GM19328 (cell line): ENCODE data around the gene NDEL1.
"Not testable (repeated sequence)": the region's sequence is repeated elsewhere in the genome, so short reads cannot be mapped to it uniquely, and the experiment has no call there.

Experiments used
- ATAC-seq: cut with Tn5 transposase; IDR thresholded peaks from one replicate; pipeline ENCODE4 v1.9.1; 2021; ENCODE audit warnings: mild to moderate bottlenecking, moderate library complexity; ENCODE audit not compliant: unreplicated experiment

NDEL1 gene, protein sequence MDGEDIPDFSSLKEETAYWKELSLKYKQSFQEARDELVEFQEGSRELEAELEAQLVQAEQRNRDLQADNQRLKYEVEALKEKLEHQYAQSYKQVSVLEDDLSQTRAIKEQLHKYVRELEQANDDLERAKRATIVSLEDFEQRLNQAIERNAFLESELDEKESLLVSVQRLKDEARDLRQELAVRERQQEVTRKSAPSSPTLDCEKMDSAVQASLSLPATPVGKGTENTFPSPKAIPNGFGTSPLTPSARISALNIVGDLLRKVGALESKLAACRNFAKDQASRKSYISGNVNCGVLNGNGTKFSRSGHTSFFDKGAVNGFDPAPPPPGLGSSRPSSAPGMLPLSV

DNA sequence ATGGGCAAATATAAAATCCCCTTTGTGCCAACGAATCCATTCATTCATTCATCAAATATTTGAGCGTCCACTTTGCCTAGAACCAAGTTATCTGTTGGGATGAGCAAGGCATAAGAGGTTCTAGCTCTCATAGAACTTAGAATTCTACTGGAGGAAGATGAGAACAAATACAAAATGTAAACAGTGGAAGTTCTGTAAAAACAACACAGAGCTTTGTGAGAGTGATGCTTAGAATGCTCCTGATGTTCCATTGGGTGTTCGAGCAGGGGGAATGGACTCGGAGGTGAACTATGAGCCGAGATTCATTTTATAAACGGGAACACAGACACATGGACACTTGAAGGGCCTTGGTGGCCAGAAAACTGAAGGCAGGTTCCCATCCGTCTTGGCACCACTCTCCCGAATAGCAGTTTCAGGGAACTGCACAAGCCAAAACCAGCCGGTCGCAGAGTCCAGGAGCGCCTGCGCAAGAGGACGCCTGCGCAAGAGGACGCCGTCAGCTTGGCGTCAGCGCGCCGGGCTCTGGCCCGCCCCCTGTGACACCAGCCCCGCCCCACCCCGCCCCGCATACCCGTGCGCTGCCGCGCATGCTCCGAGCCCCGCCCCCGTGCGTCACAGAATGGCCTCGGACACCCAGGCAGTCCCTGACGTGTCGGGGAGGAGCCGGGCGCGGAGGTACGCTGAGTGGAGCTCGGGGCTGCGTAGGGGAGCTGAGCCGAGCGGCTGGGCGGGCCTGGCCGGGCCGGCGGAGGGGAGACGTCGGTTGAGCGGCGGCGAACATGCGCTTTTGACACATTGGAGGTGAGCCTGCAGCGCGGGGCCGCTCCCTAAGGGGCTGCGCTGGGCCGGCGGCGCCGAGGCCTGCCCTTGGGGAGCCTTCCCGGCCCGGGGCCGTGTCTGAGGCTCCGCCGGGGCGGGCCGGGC lies at the start of gene NDEL1:
Gene NDEL1 (plus strand): TSS at position 640 of the 924 bp plus-strand sequence. CDS start 8,388 bp downstream, outside the sequence.
- peak; percentile 89 for ATAC-seq

DNA sequence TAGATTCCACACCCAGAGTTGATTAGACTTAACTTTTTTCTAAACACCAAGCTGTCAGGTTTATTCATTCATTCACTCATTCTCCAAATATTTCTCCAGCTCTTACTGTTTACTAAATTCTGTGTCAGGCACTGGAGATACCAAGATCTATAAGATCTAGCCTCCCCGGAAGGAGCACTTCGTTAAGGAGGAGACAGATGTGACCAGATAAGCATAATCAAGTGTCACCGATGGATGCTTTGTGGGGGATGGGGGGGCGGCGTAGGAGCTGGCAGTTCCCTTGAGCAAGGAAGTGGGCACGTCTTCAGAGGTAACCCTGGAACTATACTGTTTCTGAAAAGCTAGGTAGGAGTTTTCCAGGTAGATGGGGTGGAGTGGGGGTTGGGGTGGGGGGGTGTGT lies 48.8 kb upstream of the NDEL1 start:
- no peak for ATAC-seq

DNA sequence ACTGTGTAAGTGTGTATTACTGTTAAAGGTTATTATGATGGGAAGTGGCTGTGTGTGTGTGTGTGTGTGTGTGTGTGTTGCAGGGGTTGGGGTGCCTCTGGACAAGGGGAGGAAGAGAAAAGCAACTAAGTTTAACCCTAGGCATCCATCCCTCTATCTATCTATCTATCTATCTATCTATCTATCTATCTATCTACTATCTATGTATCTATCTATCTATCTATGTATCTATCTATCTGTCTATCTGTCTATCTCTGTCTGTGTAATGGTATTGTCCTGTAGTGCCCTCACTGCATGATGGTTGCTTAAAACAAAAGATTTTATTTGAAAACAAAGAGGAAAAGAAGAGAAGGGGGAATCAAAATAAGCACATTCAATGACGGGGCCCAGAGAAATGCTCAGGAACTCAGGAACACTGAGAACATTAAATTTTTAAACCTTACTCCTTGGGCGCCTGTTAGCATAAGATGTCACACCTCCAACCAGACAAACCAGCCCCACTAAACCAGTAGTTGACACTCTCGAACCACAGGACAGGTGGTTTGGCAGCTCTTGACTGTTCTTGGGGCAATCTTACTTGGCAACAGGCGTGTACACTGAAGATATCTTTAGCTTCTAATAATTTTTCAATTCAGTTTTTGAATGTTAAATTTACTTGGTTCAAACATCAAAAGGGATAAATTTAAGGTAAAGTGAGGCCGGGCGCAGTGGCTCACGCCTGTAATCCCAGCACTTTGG lies 47.6 kb upstream of the NDEL1 start:
- ATAC-seq = no peak

DNA sequence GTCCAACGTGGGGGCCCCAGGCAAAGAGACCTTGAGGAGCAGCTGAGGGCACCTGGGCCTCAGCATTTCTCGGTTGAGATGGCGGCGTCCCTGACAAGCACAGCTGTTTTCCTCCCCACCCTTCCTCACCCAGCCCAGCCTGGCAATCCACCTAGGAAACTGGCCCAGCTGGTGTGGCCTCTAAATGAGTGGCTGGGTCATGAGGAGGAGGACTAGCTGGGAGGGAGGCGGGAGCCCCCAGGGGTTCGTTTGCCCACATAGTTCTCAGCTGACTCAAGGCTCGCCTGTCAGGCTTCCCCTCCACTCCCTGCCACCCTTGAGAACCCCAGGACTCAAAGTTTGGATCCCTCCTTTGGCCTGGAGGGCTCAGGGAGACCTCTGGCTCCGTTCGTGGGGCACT lies 44.0 kb upstream of the NDEL1 start:
- no peak for ATAC-seq

DNA sequence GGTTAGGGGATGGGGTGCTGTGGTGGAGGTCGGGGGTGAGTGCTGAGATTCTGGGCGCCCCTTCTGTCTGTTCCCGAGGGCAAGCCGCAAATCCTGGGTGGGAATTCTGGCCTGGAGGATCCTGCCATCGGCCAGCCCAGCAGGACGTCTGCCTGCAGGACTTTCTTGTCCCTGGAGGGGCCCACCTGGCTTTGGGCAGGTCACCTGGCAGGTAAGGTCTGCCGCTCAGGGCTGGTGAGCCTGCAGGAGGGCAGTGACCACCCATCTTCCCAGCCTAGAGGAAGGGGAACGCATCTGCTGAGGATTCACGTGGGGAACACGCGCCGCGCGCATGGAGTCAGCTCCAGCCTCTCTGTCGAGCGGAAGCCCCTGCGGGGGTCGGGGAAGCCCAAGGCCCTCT lies 43.4 kb upstream of the NDEL1 start:
- no peak for ATAC-seq

DNA sequence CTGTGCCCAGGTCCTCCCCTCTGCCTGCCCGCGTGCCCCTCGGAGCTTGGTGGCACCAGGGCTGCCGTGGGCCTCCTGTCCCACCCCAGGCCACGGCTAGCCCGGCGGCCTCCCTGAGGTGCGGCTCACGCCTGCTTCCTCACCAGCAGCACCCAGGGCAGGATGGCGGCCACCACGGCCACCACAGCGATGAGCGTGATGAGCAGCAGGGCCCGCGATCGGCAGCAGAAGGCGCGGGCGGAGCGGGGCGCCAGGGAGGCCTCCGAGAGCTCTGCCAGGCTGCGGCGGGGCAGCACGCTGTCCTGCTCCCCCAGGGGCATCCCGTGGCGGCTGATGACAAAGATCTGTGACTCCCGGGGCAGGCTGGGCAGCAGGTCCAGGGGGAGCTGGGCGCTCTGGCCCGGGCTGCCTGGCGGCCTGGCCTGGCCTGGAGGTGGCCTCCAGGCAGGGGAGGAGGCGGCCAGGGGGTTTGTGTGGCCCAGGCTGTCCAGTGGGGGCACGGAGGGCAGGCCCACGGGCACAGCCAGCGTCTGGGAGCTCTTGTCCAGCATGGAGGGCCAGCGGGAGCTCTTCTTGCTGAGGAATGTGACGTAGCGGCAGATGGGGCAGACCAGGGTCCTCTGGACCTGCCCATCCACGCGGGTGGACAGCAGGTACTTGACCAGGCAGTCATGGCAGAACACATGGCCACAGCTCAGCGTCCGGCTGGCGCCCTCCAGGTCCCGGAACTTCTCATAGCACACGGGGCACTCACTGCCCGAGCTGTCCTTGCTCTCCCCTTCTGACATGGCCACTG lies 42.8 kb upstream of the NDEL1 start:
- no peak for ATAC-seq

DNA sequence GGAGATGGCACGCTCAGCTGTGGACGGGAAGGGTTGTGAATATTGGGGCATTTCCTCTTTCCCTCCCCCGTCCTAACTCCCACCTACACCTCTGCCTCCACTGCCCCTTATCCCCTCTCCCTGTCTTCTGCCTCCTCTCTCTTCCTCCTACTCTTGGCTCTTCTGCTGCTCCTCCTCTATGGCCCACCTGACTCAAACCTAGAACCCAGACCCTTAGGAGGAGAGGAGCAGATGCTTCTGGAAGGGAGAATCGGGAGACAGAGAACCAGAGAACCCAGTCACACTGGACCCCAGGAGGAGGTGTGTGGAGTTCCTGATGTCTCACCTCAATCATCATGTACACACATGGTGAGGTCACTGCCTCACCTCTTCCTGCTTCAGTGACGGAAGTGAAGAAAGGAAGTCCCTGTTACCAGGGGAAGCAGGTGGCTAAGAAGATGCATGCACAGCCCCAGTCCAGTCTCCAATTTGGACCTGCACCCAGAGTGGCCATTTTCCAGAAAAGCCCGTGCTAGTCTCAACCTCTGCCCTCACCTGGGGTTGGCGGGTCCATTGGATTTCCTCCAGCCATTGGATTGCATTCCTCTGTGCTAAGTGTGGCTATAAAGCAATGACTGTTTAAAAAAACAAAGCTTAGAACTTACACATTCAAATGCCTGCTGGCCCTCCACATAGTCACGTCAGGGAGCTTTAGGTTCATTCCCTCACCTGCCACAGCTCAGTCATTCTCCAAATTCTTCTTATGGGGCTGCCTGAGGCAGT lies 42.0 kb upstream of the NDEL1 start:
- no peak for ATAC-seq

DNA sequence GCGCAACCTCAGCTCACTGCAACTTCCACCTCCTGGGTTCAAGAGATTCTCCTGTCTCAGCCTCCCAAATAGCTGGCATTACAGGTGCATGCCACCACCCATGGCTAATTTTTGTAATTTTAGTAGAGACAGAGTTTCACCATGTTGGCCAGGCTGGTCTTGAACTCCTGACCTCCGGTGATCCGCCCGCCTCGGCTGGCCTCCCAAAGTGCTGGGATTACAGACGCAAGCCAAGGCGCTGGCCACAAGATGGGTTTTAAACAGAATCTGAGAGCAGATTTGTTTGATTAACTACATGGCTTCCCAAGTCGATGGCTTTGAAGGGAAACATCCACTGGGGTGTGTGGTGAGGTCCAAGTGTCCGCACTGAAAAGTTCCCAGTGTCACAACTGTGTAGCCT lies 41.2 kb upstream of the NDEL1 start:
- not testable (repeated sequence) for ATAC-seq

DNA sequence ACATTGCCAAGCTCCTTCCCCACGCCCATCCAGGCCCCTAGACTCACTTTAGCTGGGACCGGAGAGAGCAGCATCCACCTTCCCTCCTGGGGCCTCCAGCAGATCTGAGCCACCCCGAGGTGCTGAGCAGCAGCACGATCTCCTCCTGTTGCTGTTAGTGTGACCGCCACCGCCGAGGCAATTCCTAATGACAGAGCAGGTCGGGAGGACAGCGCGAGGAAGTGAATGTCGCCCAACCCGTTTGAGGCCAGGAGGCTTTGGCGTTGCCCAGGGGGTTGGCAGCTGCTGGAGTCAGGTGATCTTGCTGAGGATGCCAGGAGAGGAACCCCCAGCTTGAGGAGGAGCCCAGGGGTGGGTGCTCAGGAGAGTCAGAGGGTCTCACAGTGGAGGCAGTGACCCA lies 38.0 kb upstream of the NDEL1 start, which contains the start of gene RNF222:
Gene RNF222 (minus strand): TSS at position 192 of the 400 bp plus-strand sequence. CDS start 4,366 bp downstream, outside the sequence.
- no peak for ATAC-seq

DNA sequence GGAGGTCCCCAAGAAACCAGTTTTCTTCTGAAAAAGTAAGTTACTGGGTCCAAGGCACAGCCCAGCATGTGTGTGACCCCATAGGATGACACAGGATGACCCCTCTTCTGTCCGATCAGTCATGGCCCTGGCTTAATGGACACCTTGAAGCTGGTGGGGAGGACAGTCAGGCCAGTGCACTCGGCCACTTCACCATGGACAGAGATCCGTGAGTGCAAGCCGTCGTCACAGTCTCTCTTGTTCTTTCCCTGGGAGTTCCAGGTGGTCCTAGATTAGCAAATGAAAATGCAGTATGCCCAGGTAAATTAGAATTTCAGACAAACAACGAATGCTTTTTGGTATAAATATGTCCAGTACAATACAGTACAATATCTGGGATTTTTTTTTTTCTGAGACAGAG lies 36.7 kb upstream of the NDEL1 start:
- no peak for ATAC-seq

DNA sequence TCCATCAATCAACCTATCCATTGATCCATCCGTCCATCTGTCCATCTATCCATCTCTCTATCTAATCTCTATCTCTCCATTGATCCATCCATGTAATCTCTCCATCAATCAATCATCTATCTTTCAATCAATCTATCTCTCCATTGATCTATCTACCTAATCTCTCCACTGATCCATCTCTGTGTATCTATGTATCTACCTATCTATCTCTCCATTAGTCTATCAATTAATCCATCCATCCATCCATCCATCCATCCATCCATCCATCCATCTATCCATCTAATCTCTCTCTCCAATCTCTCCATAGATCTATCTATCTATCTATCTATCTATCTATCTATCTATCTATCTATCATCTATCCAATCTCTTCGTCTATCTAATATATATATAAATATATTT lies 34.6 kb upstream of the NDEL1 start:
- no peak for ATAC-seq

DNA sequence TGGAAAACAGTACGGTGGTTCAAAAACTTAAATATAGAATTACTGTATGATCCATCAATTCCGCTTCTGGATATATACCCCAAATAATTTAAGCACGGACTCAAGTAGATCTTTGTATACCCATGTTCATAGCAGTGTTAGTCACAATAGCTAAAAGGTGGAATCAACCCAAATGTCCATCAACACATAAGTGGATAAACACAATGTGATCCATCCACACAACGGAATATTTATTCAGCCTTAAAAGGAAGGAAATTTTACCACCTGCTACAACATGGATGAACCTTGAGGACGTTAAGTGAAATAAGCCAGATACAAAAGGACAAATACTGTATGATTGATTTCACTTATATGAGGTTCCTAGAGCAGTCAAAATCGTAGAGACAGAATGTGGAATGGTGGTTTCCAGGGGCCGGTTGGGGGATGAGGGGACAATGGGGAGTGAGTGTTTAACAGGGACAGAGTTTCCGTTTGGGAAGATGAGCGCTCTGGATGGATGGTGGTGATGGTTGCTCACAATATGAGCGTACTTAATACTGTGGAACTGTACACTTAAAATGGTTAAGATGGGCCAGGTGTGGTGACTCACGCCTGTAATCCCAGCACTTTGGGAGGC lies 32.7 kb upstream of the NDEL1 start:
- ATAC-seq = no peak

DNA sequence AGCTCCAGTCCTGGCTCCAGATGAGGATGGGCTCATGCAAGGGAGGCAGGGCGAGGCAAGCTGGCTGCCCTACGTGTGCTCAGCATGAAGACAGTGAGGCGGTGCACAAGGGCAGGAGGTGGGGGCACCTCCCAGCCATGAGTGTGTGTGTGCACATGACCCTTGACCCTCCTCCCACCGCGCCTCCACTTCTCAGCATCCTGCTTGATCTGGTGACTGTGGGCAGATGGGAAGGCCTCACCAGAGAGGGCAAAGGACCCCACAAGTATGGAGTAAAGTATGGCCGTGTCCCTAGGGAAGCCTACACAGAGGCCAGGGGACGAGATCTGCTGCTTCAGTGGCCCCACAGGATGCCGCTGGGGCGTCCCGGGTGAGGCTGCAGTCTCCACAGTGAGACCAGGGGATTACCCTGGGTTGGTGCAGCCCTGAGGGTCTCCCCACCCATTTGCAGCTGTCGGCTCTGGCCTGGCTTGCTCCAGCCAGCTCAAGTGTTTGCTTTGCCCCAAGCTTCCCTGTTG lies 30.1 kb upstream of the NDEL1 start:
- no peak for ATAC-seq

DNA sequence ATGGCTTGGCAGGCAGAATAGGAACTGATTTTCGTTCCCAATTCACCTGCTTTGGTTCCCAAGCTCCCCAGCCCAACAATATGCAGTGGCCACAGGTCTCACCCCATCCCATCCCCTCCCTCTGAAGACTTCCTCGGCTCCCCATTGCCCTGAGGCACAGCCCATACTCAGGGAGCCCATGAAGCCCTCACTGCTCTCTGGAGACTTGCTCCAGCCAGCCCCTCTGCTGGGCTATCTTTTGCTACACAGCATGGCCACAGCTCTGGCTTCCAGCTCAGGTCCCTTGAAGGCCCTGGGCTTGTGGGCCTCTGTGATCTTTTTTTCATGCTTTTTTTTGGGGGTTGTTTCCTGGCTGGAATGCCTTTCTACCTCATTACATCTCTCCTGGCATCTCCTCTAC lies 29.5 kb upstream of the NDEL1 start:
- ATAC-seq = no peak

DNA sequence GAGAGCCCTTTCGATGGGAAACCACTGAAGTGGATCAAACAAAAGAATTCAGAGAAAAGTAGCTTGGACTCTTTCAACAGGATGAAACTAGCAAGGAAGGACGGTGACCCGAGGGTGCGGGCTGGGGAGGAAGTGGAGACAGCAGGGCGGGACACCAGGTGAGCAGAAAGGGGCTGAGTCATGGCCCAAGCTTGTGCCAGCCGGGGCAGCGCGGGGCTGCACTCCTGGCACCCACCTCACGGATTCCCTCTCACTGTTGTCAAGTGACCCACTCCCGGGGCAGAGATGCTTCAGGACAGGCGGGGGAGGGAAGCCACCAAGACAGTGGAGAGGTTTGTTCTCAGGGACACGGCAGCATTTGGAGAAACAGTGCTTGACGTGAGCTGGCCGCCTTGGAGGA lies 27.3 kb upstream of the NDEL1 start:
- ATAC-seq = no peak

DNA sequence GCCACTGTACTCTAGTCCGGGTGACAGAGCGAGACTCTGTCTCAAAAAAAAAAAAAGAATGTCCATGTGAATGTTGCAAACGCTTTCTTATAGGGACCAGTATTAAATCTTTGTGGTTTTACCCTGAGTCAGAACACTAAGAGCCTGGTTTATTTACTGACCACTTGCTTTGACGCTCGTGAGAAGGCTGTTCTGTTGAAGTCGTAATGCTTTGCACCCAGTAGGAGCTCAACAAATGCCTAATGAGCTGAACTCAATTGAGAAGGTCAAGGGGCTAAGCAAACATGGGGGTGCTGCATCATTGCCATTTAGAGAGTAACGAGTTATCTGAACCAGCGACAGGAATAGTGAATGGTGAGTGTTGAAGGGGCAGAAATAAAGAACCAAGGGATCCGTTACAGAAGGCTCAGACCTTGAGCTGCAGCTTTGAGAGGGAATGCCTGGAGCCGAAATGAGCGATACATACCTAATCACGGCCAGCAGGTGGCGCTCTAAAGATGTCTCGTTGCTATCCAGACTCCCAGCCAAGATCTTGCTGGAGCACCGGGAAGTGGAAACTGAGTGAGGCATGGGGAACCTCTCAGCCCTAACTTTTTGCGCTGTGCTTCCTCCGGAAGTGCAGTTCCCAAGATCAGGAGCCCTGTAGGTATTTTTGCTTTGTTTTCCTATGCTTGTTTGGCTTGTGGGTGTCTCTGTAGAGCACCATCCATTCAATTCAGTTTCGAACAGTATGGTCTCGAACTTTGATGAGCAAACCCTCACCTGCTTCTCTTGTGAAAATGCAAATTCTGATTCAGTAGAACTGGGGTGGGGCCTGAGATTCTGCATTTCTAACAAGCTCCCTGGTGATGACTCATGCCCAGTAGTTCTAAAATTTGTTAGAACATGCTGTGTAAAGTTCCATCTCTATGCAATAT lies 25.5 kb upstream of the NDEL1 start:
- ATAC-seq = no peak

DNA sequence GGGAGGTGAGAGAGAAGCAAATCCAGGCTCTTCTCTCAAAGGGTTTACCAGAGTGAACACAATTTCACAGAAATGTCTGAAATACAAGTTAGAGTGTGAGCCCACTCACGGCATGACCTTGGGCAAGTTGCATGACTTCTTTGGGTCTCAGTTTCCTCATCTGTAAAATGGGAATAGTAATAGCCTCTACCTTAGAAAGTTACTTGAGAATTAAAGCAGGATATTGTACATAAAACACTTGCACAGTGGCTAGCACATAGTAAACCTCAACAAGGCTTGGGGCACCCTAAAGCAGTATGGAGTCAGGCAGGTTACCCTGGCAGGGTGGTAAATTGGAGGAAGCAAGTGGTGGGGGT lies 24.8 kb upstream of the NDEL1 start:
- no peak for ATAC-seq

DNA sequence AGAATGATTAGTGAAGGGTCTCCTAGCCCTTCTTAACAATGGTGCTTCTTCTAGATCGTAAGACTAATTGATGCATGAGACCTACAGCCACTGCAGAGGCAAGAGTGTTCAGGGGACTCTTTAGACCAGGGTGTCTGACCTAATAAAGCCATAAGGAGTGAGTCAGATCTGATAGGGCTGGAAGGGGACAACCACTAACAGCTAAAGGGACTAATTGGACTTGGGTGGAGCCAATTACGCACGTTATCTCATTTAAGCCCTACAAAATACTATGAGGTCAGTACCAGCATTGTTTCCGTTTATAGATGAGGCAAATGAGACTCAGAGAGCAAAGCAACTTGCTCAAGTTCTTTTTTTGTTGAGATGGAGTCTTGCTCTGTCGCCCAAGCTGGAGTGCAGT lies 23.6 kb upstream of the NDEL1 start:
- ATAC-seq = no peak
